DND-41 (cell line): ENCODE results near the gene ERCC1.

Experiments used
- CTCF ChIP-seq: IDR thresholded peaks from 2 replicates; pipeline ENCODE4 v1.5.1; 2012; ENCODE audit warnings: borderline replicate concordance, low read length, moderate library complexity, mild to moderate bottlenecking; ENCODE audit not compliant: poor library complexity, severe bottlenecking; ENCODE audit errors: extremely low read depth
- EZH2 ChIP-seq: IDR thresholded peaks from 3 replicates; pipeline ENCODE4 v1.6.1; 2012; ENCODE audit warnings: borderline replicate concordance, low read depth, mild to moderate bottlenecking, moderate library complexity, low read length, inconsistent platforms; ENCODE audit not compliant: severe bottlenecking

DNA sequence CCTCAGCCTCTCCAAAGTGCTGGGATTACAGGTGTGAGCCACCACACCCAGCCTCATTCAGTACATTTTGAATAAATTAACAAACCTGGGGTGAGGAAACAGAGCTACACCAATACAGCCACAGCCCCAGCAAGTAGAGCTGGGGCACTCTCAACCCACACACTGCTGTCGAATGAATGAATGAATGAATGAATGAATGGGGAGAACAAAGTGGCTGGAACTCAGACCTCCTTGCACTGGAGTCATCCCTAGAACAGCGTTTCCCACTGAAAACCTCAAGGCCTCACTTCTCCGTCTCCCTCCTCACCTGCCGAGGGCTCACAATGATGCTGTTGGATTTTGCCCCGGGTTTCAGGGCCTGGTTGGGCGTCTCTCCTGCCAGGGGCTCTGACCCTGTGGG is 2.8 kb downstream of the ERCC1 start:
- TF ChIP-seq CTCF (no peak), EZH2 (no peak)
